Neural cell (in vitro differentiated cells): ENCODE measurements around the gene ZNF3. TPM values are rescaled to one million over a fixed set of nuclear protein-coding genes. Genes with fewer than 3 reads are reported as not detected.

ENCODE experiments used
- H2AFZ ChIP-seq: fragments of 200-600, 300-800 bp; sonication (generic), shearing (Covaris generic); 2 replicates; pipeline ENCODE4 v1.6.0; 2014; ENCODE audit warnings: low read depth, mild to moderate bottlenecking, antibody characterized with exemption, low read length, moderate library complexity
- H3F3A ChIP-seq: fragments of 200-600 bp; shearing (Covaris generic); 2 replicates; pipeline ENCODE4 v1.6.1; 2016; ENCODE audit warnings: mild to moderate bottlenecking, moderate library complexity, mixed read lengths, antibody characterized with exemption, low read length; ENCODE audit not compliant: insufficient read depth, poor library complexity, severe bottlenecking
- H3K27ac ChIP-seq: fragments of 200-600, 300-800 bp; sonication (generic), shearing (Covaris generic); 2 replicates; pipeline ENCODE4 v1.5.1; 2014; ENCODE audit warnings: mild to moderate bottlenecking, low read length, moderate library complexity
- H3K27me3 ChIP-seq: fragments of 300-800, 200-600 bp; sonication (generic), shearing (Covaris generic); 2 replicates; pipeline ENCODE4 v1.6.0; 2014; ENCODE audit warnings: mild to moderate bottlenecking, low read depth, low read length, moderate library complexity; ENCODE audit not compliant: insufficient read depth
- H3K36me3 ChIP-seq: fragments of 300-800, 200-600 bp; sonication (generic), shearing (Covaris generic); 2 replicates; pipeline ENCODE4 v1.5.1; 2014; ENCODE audit warnings: mild to moderate bottlenecking, antibody characterized with exemption, low read length, moderate library complexity; ENCODE audit not compliant: insufficient read depth
- H3K4me2 ChIP-seq: fragments of 300-800, 200-600 bp; sonication (generic), shearing (Covaris generic); 2 replicates; pipeline ENCODE4 v1.6.0; 2014; ENCODE audit warnings: mild to moderate bottlenecking, low read length
- H3K4me3 ChIP-seq: fragments of 300-800, 200-600 bp; sonication (generic), shearing (Covaris generic); 2 replicates; pipeline ENCODE4 v1.5.1; 2014; ENCODE audit warnings: mild to moderate bottlenecking, low read length, moderate library complexity
- H3K79me2 ChIP-seq: fragments of 200-600 bp; shearing (Covaris generic); replicated peaks from 2 replicates; pipeline ENCODE4 v1.6.0; 2014; ENCODE audit warnings: mild to moderate bottlenecking, low read length, moderate library complexity; ENCODE audit not compliant: insufficient read depth
- H3K9ac ChIP-seq: fragments of 300-800, 200-600 bp; sonication (generic), shearing (Covaris generic); 2 replicates; pipeline ENCODE4 v1.6.1; 2016; ENCODE audit warnings: mild to moderate bottlenecking, low read length, mixed read lengths
- H3K9me2 ChIP-seq: fragments of 200-600 bp; shearing (Covaris generic); 2 replicates; pipeline ENCODE4 v1.6.1; 2016; ENCODE audit warnings: mild to moderate bottlenecking, low read length, mixed read lengths; ENCODE audit not compliant: insufficient read depth
- H3K9me3 ChIP-seq: fragments of 200-600, 300-800 bp; sonication (generic), shearing (Covaris generic); 2 replicates; pipeline ENCODE4 v1.6.1; 2016; ENCODE audit warnings: mild to moderate bottlenecking, mixed run types, low read length, moderate library complexity, mixed read lengths
- H4K20me1 ChIP-seq: fragments of 200-600 bp; shearing (Covaris generic); 2 replicates; pipeline ENCODE4 v1.6.1; 2016; ENCODE audit warnings: mild to moderate bottlenecking, mixed run types; ENCODE audit not compliant: insufficient read depth
- EP300 ChIP-seq: fragments of 450-650 bp; conservative IDR thresholded peaks from 2 replicates; pipeline ENCODE4 v1.6.1; 2014; ENCODE audit warnings: antibody characterized with exemption, mild to moderate bottlenecking, moderate library complexity; ENCODE audit not compliant: poor library complexity, severe bottlenecking
- EZH2 ChIP-seq: fragments of 200-600, 300-800 bp; shearing (Covaris generic), sonication (generic); IDR thresholded peaks from 2 replicates; pipeline ENCODE4 v1.6.1; 2014; ENCODE audit warnings: antibody characterized with exemption, low read length, borderline replicate concordance, mild to moderate bottlenecking; ENCODE audit not compliant: insufficient read depth, poor library complexity, severe bottlenecking
- MXI1 ChIP-seq: fragments of 450-650 bp; conservative IDR thresholded peaks from 2 replicates; pipeline ENCODE4 v1.6.1; 2014; ENCODE audit warnings: antibody characterized with exemption, mild to moderate bottlenecking; ENCODE audit not compliant: poor library complexity, severe bottlenecking
- POLR2AphosphoS5 ChIP-seq: IDR thresholded peaks from 2 replicates; pipeline ENCODE4 v1.6.1; 2012
- RAD21 ChIP-seq: fragments of 450-650 bp; conservative IDR thresholded peaks from 2 replicates; pipeline ENCODE4 v1.6.1; 2014; ENCODE audit warnings: antibody characterized with exemption, mild to moderate bottlenecking, moderate library complexity
- REST ChIP-seq: IDR thresholded peaks from 2 replicates; pipeline ENCODE4 v1.6.1; 2012; ENCODE audit warnings: borderline replicate concordance
- SMC3 ChIP-seq: fragments of 450-650 bp; conservative IDR thresholded peaks from 2 replicates; pipeline ENCODE4 v1.6.1; 2014; ENCODE audit warnings: antibody characterized with exemption, mild to moderate bottlenecking, moderate library complexity; ENCODE audit not compliant: poor library complexity
- TAF1 ChIP-seq: IDR thresholded peaks from 2 replicates; pipeline ENCODE4 v1.6.1; 2012; ENCODE audit warnings: low read depth
- polyA plus RNA-seq: library from polyadenylated mRNA; depleted of rRNA; stranded (reverse); fragments of >200 nt; gene quantifications from 2 replicates; pipeline ENCODE4 v1.2.3, GENCODE V29; 2014
- TF ChIP-seq, protein P1 (sequence below): fragments of 450-650 bp; IDR thresholded peaks from 2 replicates; pipeline ENCODE4 v1.5.1; 2014; ENCODE audit warnings: antibody characterized with exemption, mild to moderate bottlenecking, moderate library complexity; ENCODE audit not compliant: poor library complexity, severe bottlenecking

The ZNF3 gene
- polyA plus RNA-seq, 1 donor from 2014 or later: 57.2 TPM

DNA sequence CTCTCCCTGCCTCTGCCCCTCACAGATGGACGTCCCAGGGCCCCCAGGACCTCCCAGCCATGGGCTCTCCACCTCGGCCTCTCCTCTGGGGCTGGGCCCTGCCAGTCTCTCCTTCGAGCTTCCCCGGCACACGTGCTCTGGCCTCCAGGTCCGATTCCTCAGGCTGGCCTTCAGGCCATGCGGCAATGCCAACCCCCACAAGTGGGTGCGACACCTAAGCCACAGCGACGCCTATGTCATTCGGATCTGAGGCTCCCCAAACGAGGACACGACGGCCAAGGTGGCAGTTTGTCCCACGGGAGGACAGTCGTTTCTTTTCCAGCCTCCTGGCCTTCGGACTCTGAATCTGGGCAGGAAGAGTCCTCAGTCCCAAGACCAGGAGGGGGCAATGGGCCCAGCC, 25.1 kb upstream of the ZNF3 start:
- no peaks in the 10 kb centered on the region for H3K27me3 ChIP-seq
- TF ChIP-seq TAF1 (no peak), EP300 (no peak), EZH2 (no peak), POLR2AphosphoS5 (no peak), MXI1 (no peak), RAD21 (no peak), SMC3 (no peak), REST (no peak)
- TF ChIP-seq, protein P1, sequence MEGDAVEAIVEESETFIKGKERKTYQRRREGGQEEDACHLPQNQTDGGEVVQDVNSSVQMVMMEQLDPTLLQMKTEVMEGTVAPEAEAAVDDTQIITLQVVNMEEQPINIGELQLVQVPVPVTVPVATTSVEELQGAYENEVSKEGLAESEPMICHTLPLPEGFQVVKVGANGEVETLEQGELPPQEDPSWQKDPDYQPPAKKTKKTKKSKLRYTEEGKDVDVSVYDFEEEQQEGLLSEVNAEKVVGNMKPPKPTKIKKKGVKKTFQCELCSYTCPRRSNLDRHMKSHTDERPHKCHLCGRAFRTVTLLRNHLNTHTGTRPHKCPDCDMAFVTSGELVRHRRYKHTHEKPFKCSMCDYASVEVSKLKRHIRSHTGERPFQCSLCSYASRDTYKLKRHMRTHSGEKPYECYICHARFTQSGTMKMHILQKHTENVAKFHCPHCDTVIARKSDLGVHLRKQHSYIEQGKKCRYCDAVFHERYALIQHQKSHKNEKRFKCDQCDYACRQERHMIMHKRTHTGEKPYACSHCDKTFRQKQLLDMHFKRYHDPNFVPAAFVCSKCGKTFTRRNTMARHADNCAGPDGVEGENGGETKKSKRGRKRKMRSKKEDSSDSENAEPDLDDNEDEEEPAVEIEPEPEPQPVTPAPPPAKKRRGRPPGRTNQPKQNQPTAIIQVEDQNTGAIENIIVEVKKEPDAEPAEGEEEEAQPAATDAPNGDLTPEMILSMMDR: no peak
- H3K4me2 ChIP-seq: no peak overlapping the region
- no peaks in the 10 kb centered on the region for H4K20me1 ChIP-seq
- no peak overlapping the region for H3K27ac ChIP-seq
- H3K4me3 ChIP-seq: no peak overlapping the region
- H3F3A ChIP-seq: no peaks in the 10 kb centered on the region
- H3K9me2 ChIP-seq: no peaks in the 10 kb centered on the region
- no peaks in the 10 kb centered on the region for H3K79me2 ChIP-seq
- H3K9ac ChIP-seq: no peak overlapping the region
- H3K9me3 ChIP-seq: no peaks in the 10 kb centered on the region
- no peaks in the 10 kb centered on the region for H3K36me3 ChIP-seq
- no peak overlapping the region for H2AFZ ChIP-seq

DNA sequence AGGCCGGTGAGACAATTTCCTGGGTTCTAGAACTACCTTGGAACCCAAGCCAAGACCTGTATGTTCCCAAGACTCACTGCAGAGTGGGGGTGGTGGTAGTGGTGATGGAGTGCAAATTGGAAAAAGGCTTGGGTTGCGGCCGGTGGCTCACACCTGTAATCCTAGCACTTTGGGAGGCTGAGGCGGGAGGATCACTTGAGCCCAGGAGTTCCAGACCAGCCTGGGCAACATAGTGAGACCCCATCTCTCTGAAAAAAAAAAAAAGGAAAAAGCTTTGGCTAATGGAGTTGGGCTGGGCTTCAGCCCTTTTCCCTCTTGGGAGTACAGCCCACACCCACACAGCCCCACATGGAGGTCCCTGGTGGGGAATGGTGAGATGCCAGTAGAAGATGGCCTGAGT, 24.0 kb upstream of the ZNF3 start:
- H3K36me3 ChIP-seq: no peaks in the 10 kb centered on the region

More for the DNA sequence above, 24.0 kb upstream of the ZNF3 start:
- Histone ChIP-seq H4K20me1 (no peaks in the 10 kb centered on the region), H3K9me2 (no peaks in the 10 kb centered on the region), H3K4me2 (no peak overlapping the region), H3K4me3 (no peak overlapping the region), H3K9ac (no peak overlapping the region), H3K79me2 (no peaks in the 10 kb centered on the region), H3K27me3 (no peaks in the 10 kb centered on the region), H3K9me3 (no peaks in the 10 kb centered on the region), H3K27ac (no peak overlapping the region), H2AFZ (no peak overlapping the region), H3F3A (no peaks in the 10 kb centered on the region)
- TF ChIP-seq EZH2 (no peak), REST (no peak), EP300 (no peak), RAD21 (no peak), MXI1 (no peak), POLR2AphosphoS5 (no peak), TAF1 (no peak), SMC3 (no peak)
- TF ChIP-seq, protein P1: no peak
